ENCODE results near the gene EPB41L4B.

GRCh38 chr9:109316207-109316640 lies 4.6 kb downstream of the EPB41L4B start:
- TF ChIP-seq ESRRG (CRISPR knock-in tag; IDR thresholded peaks at IDR 0.05) (no peak), GLIS3 (CRISPR knock-in tag; IDR thresholded peaks at IDR 0.05) (no peak), ZNF8 (CRISPR knock-in tag; IDR thresholded peaks at IDR 0.05) (no peak), ZNF565 (CRISPR knock-in tag; conservative IDR thresholded peaks at IDR 0.05; ENCODE audit: low read depth) (no peak)
